ENCODE measurements around the gene MYO1E.
"Not testable (repeated sequence)": the region's sequence is repeated elsewhere in the genome, so short reads cannot be mapped to it uniquely, and the experiment has no call there.

MYO1E gene

DNA sequence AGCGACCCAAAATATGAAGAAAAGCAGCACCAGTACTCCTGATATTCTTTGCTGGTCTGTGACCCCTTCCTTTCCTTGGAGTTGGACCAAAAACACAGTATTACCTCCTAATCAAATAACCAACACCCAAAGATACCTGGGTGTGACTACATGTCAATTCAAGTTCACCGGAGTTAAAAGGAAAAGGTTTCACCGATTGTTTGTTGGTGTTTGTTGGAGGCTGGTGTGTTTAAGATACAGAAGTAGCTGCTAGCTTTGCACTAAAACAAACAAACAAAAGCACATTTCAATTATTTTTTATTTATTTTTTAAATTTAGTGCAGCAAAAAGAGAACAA is 81.5 kb downstream of the MYO1E start:
- DNase-seq (ENCODE audit: low read depth), result no peak

GRCh38 chr15:59290295-59291212 is 82.1 kb downstream of the MYO1E start:
- DNase-seq (ENCODE audit: low read depth), result no peak

DNA sequence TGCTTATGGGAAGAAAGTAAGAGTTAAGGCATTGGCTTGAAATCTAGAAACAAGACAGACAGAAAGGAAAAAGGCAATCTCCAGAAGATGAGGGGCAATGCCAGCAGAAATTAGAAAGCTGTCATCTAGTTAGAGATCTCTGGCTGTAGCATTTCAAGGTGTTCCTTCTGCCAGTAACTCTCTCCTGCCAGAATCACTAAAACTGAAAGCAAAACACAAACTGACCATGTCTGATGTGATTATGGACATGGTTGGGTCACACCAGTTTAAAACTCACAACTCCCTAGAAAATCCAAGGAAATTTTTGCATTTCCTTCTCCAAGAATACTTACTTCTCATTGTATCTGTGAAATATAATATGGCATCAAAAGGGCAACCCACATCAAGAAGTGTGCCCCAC is 83.1 kb downstream of the MYO1E start:
- DNase-seq (ENCODE audit: low read depth), result no peak

DNA sequence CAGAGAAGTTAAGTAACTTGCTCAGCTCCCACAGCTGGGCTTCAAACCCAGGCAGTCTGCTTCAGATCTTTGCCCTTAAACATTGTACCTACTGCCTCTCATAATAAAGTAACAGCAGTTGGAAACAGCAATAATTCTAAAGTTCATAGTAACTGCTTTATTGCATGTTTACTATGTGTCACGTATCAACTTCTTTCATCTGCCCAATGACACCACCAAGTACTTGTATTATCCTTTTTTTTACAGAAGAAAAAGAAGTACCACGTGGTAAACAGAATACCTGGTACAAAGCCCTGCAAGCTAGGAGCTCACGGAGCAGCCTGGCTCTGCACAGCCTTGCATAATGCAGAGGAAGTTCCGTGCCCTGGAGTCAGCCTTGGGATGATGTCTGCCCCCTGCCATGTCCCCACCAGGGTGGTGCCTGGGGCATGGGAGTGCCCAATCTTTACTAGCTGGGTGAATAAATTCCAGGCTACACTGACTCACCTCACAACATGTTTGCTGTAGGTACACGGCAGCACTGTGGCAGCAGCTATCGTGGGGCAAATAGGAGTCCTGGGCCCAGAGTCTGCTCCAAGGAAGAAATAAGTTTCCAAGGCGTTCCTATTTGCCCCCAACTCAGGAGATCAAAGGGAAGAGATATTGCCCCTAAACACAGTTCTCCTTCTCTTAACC is 88.8 kb downstream of the MYO1E start:
- no peak for DNase-seq (ENCODE audit: low read depth)

DNA sequence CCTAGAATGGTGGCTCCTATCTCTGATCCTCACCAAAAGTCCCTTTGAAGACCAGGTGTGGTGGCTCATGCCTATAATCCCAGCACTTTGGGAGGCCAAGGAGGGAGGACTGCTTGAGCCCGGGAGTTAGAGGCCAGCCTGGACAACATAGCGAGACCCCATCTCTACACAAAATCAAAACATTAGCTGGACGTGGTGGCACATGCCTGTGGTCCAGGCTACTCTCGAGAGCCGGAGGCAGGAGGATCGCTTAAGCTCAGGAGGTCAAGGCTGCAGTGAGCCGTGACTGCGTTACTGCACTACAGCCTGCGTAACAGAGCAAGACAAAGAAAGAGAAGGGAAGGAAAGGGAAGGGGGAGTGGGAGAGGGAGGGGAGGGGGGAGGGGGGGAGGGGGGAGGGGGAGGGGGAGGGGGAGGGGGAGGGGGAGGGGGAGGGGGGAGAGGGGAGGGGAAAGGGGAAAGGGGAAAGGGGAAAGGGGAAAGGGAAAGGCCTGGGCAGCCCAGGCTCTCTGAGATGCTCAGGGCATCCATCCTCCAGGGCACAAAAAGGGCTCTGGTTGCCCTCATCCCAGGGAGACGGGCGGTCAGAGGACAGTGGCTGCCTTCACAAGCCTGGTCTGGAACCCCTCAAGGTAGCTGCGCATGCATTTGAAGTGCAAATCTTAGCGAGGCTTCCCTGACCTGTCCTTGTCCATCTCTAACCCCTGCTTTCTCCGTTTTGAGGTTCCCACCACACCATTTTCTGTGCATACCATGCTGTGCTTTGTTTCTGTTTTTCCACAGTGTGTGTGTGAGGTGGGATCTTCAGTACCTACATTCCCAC is 89.9 kb downstream of the MYO1E start:
- DNase-seq (ENCODE audit: low read depth), result no peak

- no peak for DNase-seq (ENCODE audit: low read depth)
Measured at GRCh38 chr15:59281699-59282098, 91.0 kb downstream of the MYO1E start.

GRCh38 chr15:59280855-59281254 is 91.8 kb downstream of the MYO1E start:
- DNase-seq (ENCODE audit: low read depth), result no peak

GRCh38 chr15:59280292-59280691 is 92.4 kb downstream of the MYO1E start:
- not testable (repeated sequence) for DNase-seq (ENCODE audit: low read depth)

- DNase-seq (ENCODE audit: low read depth), result no peak
Measured at GRCh38 chr15:59279023-59279422, 93.6 kb downstream of the MYO1E start.

DNA sequence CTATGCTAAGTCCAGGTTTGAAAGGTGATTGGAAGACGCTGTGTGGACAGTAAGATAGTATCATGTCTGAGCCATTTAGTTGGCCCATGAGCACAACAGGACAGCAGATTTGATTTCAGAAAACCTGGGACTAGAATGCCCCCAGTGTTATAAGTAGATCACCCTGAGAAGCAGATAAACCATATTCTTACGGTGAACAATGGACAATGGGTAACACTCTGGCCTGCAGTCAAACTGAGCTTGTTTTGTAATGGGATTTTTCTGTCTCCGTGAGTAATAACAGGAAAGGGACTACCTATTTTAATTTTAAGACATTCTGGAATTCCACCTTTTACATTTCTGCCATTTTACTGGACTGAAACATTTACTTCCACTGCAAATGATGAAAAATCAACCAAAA is 94.6 kb downstream of the MYO1E start:
- no peak for DNase-seq (ENCODE audit: low read depth)

DNA sequence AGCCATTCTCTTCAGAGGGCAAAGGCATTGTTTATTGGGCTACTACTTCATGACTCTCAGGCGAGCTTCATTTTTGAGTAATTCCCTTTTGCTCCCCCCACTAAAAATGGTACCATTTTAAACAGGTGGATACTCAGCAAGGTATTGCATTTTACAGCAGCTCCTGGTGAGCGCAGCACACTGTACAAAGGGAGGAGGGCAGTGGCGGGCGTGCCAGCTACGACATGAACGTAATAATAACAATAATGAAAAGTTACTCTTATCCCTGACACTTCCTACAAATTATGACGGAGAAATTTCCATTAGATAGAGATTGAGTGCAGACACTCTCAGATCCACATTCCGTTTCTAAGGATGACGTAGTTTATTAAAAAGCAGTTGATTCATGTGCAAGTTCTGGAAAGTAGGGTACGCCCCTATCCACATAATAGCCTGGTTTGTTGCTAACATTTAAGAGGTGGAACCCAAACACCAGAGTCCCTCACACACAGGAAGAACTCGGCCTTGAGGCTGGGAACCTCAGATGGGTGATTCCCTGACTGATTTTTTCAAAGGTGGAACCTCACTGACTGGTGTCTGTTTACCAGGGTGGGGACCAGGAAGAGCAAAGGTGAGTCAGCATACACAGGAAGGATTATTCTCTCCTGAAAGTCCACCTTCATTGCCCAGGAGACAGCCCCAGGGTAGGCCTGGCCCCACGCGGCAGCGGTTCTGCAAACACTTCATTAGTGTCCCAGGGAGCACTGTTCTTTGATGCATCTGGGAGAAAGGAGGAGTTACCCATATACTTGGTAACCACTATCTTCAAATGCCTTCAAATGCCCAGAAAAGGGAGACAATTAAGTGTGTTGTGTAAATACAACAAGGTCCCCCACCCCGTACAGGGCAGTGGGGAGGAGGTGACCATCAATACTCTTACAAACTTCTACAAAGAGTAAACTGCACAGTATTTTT is 96.2 kb downstream of the MYO1E start:
- DNase-seq (ENCODE audit: low read depth), result no peak

DNA sequence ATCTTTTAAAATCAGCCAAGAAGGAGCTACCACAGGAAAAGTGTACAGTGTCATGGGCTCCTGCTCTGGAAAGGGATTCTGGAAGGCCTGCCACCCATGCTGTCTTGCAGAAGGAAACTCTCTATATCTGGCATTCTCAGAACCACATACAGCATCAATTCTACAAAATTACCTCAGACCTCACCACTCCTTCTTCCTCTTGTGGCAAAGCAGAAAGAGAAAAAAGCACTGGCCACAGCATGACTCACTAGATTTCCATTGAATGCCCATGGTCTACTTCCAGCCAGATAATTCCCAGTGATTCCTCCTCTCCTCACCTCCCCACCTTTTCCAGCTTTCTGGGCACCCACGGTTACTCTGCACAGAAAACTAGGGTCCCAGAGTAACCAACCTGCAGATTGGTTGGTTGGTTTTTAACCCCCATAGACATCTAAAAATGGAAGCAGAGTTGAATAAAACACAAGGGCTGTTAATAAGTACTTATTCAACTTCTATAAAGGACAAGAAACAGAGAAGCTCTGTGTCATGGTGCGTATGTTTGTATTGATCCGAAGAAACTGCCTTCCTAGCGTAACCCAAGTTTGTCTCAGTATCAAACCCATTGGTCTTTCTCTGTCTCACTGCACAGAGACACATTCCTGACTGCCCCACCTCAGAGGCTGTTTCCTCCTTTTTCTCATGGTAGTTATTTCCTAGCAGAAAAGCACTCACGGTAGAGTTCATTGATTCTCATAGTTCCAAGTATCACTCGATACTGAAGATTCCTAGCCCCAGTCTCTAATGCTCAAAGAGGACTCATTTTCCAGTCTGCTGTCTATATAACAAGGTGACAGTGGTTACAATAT is 98.3 kb downstream of the MYO1E start:
- DNase-seq (ENCODE audit: low read depth), result no peak

DNA sequence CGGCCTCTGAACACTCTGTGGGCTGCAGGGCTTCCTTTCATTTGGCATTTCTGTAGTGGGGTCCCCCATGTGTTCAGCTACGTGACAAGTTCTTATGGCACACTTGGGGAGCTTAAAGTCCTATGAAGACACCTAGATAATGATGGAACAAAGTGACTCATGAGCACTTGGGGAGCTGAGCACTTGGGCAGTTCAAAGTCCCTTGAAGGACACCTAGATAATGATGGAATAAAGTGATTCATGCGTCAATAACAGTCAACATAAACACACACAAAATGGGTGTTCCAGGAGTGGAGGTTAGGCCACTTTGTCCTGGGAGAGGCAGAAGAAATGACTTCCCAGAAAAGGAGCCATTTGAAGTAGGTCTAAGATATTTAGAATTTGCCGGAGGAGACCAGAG is 99.4 kb downstream of the MYO1E start:
- DNase-seq (ENCODE audit: low read depth), result no peak

DNA sequence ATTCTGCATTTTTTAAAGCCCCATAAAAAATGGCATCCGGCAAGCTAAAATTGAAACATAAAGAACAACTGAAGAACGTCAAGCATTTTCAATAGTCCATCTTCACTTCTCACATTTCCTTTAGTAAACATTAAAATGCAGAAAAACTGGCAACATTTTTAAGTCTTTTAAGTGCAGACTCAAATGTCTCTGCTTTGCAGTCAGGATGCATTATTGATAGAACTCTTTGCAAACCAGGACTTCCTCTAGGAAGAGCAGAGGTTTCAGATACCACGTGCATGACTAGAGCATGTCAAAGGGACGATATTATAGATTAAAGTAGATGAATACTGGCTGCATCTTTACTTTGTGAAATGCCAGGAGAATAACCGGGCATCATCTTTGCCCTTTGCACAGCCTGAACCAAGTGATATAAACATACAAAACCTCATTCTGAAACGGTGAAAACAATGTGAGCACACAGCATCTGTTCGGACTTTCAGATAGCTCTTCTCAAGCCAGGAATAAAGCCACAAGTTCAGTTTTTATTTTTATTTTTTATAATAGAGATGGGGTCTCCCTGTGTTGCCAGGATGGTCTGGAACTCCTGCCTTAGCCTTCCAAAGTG is 101.0 kb downstream of the MYO1E start:
- DNase-seq (ENCODE audit: low read depth), result no peak

GRCh38 chr15:59268852-59269407 is 103.7 kb downstream of the MYO1E start:
- DNase-seq (ENCODE audit: low read depth), result no peak

GRCh38 chr15:59268168-59268851 is 104.4 kb downstream of the MYO1E start:
- DNase-seq (ENCODE audit: low read depth), result no peak

GRCh38 chr15:59266028-59266427 is 106.6 kb downstream of the MYO1E start:
- no peak for DNase-seq (ENCODE audit: low read depth)

- DNase-seq (ENCODE audit: low read depth), result no peak
Measured at GRCh38 chr15:59262316-59262715, 110.4 kb downstream of the MYO1E start.

DNA sequence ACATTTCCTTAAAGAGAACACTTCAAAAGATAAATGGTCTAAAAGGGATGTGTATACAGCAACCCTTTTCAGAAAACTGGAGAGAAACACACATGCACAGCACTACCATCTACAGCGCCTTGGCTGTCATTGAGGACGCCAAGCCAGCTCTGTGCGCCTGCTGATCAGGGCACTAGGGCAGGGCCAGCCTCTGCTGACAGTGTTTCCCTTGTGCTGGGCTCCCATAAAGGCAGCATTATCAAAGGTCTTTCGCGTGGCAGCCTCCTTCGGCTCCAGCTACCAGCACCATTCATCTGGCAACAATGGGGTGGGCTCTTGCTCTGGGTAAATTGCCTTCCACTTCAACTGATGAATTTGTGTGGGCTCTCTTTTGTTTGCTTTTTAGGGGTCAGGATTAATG is 112.6 kb downstream of the MYO1E start:
- DNase-seq (ENCODE audit: low read depth), result no peak
